ENCODE data around the gene CNOT2.

CNOT2 gene

GRCh38 chr12:70309348-70309747 lies 66.1 kb downstream of the CNOT2 start:
- Histone ChIP-seq H3K27ac (ENCODE audit: low read length) (no peak overlapping the region), H3K27me3 (ENCODE audit: control insufficient read depth, insufficient read depth, low read length) (no peaks in the 10 kb centered on the region), H3K9ac (ENCODE audit: low read length) (no peak overlapping the region), H3K36me3 (ENCODE audit: control insufficient read depth, low read depth, low read length) (peaks cover 5% of the 10 kb centered on the region), H3K4me1 (ENCODE audit: control insufficient read depth, low read depth, low read length) (no peaks in the 10 kb centered on the region), H3K4me3 (ENCODE audit: low read length) (no peak overlapping the region), H3K9me3 (ENCODE audit: control insufficient read depth, low read depth, low read length) (peaks cover 5% of the 10 kb centered on the region)

GRCh38 chr12:70314145-70314544 lies 70.9 kb downstream of the CNOT2 start:
- Histone ChIP-seq H3K9ac (ENCODE audit: low read length) (no peak overlapping the region), H3K4me3 (ENCODE audit: low read length) (no peak overlapping the region), H3K27ac (ENCODE audit: low read length) (no peak overlapping the region), H3K4me1 (ENCODE audit: control insufficient read depth, low read depth, low read length) (no peaks in the 10 kb centered on the region), H3K36me3 (ENCODE audit: control insufficient read depth, low read depth, low read length) (peaks cover 5% of the 10 kb centered on the region), H3K27me3 (ENCODE audit: control insufficient read depth, insufficient read depth, low read length) (no peaks in the 10 kb centered on the region), H3K9me3 (ENCODE audit: control insufficient read depth, low read depth, low read length) (no peaks in the 10 kb centered on the region)

DNA sequence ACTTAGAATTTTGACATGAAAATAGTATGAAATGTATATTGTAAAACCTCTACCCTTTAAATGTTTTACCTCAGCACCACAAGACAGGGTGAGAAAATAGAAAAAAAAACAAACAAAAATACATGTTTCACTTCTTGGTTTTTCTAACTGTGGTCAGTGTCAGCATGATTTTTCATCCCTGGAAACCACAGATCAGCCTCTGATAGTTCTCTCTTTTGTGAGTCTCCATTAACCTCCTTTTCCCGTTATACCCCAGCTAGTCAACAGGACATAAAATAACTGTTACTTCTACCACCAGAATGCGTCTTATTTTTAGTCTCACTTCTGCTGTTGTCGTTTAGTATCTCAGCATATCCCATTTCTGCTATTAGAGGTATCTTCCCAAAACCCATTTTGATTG lies 74.5 kb downstream of the CNOT2 start:
- Histone ChIP-seq H3K27me3 (ENCODE audit: control insufficient read depth, insufficient read depth, low read length) (no peaks in the 10 kb centered on the region), H3K4me3 (ENCODE audit: low read length) (no peak overlapping the region), H3K4me1 (ENCODE audit: control insufficient read depth, low read depth, low read length) (no peaks in the 10 kb centered on the region), H3K9ac (ENCODE audit: low read length) (no peak overlapping the region), H3K9me3 (ENCODE audit: control insufficient read depth, low read depth, low read length) (no peaks in the 10 kb centered on the region), H3K36me3 (ENCODE audit: control insufficient read depth, low read depth, low read length) (peaks cover 5% of the 10 kb centered on the region), H3K27ac (ENCODE audit: low read length) (no peak overlapping the region)

GRCh38 chr12:70319605-70320004 lies 76.4 kb downstream of the CNOT2 start:
- Histone ChIP-seq H3K9ac (ENCODE audit: low read length) (no peak overlapping the region), H3K27me3 (ENCODE audit: control insufficient read depth, insufficient read depth, low read length) (no peaks in the 10 kb centered on the region), H3K4me1 (ENCODE audit: control insufficient read depth, low read depth, low read length) (no peaks in the 10 kb centered on the region), H3K27ac (ENCODE audit: low read length) (no peak overlapping the region), H3K4me3 (ENCODE audit: low read length) (no peak overlapping the region), H3K9me3 (ENCODE audit: control insufficient read depth, low read depth, low read length) (no peaks in the 10 kb centered on the region), H3K36me3 (ENCODE audit: control insufficient read depth, low read depth, low read length) (no peaks in the 10 kb centered on the region)

DNA sequence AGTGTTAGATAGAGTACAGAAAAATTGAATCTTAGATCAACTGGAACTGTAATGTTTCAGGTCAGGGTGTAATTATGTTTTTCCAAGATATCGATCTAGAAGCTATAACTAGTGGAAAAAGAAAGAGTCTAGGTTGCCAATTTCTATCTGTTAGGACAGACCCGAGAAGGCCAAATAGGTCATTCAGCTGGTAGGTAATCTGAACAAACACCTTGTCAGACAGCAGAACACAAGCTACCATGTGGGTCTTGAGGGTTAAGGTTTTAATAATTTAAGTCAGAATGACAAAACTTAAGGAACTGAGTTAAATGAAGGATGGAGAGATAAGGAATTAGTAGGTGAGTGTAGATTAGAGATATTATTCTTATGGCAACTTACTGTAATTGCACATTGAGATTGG lies 78.0 kb downstream of the CNOT2 start:
- no peak overlapping the region for H3K4me3 ChIP-seq (ENCODE audit: low read length)
- no peaks in the 10 kb centered on the region for H3K27me3 ChIP-seq (ENCODE audit: control insufficient read depth, insufficient read depth, low read length)
- no peaks in the 10 kb centered on the region for H3K9me3 ChIP-seq (ENCODE audit: control insufficient read depth, low read depth, low read length)
- no peak overlapping the region for H3K9ac ChIP-seq (ENCODE audit: low read length)
- no peaks in the 10 kb centered on the region for H3K4me1 ChIP-seq (ENCODE audit: control insufficient read depth, low read depth, low read length)
- no peak overlapping the region for H3K27ac ChIP-seq (ENCODE audit: low read length)
- no peaks in the 10 kb centered on the region for H3K36me3 ChIP-seq (ENCODE audit: control insufficient read depth, low read depth, low read length)

GRCh38 chr12:70327541-70327940 lies 84.3 kb downstream of the CNOT2 start:
- no peak overlapping the region for H3K4me3 ChIP-seq (ENCODE audit: low read length)
- H3K4me1 ChIP-seq (ENCODE audit: control insufficient read depth, low read depth, low read length), result peaks cover 9% of the 10 kb centered on the region
- no peak overlapping the region for H3K27ac ChIP-seq (ENCODE audit: low read length)
- H3K36me3 ChIP-seq (ENCODE audit: control insufficient read depth, low read depth, low read length), result no peaks in the 10 kb centered on the region
- no peaks in the 10 kb centered on the region for H3K9me3 ChIP-seq (ENCODE audit: control insufficient read depth, low read depth, low read length)
- H3K9ac ChIP-seq (ENCODE audit: low read length), result no peak overlapping the region
- no peaks in the 10 kb centered on the region for H3K27me3 ChIP-seq (ENCODE audit: control insufficient read depth, insufficient read depth, low read length)

DNA sequence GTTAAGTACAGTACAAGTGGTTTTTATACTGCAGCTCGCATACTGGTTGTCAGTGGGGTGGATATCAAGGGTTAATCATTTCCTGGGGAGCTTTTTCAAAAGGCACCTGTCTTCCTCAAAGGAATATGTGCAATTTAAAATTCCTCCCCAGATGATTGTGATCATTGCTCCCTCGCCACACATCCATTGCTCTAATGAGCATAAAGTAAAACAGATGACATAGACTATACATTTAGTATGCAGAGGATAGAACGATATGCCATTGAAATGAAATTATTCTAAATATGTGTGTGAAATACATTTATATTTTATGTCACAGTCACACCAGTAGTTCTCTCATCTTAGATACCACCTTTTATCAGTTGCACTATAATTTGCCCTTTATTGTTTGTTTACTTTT lies 86.5 kb downstream of the CNOT2 start:
- peaks cover 18% of the 10 kb centered on the region for H3K4me1 ChIP-seq (ENCODE audit: control insufficient read depth, low read depth, low read length)
- H3K36me3 ChIP-seq (ENCODE audit: control insufficient read depth, low read depth, low read length), result no peaks in the 10 kb centered on the region
- no peaks in the 10 kb centered on the region for H3K9me3 ChIP-seq (ENCODE audit: control insufficient read depth, low read depth, low read length)
- no peak overlapping the region for H3K27ac ChIP-seq (ENCODE audit: low read length)
- no peak overlapping the region for H3K9ac ChIP-seq (ENCODE audit: low read length)
- H3K4me3 ChIP-seq (ENCODE audit: low read length), result no peak overlapping the region
- H3K27me3 ChIP-seq (ENCODE audit: control insufficient read depth, insufficient read depth, low read length), result no peaks in the 10 kb centered on the region

GRCh38 chr12:70330158-70330557 lies 86.9 kb downstream of the CNOT2 start:
- H3K27me3 ChIP-seq (ENCODE audit: control insufficient read depth, insufficient read depth, low read length), result no peaks in the 10 kb centered on the region

GRCh38 chr12:70332236-70332635 lies 89.0 kb downstream of the CNOT2 start:
- H3K9ac ChIP-seq (ENCODE audit: low read length), result no peak overlapping the region
- peaks cover 19% of the 10 kb centered on the region for H3K36me3 ChIP-seq (ENCODE audit: control insufficient read depth, low read depth, low read length)
- no peaks in the 10 kb centered on the region for H3K27me3 ChIP-seq (ENCODE audit: control insufficient read depth, insufficient read depth, low read length)
- H3K4me1 ChIP-seq (ENCODE audit: control insufficient read depth, low read depth, low read length), result peaks cover 22% of the 10 kb centered on the region
- H3K4me3 ChIP-seq (ENCODE audit: low read length), result no peak overlapping the region
- no peaks in the 10 kb centered on the region for H3K9me3 ChIP-seq (ENCODE audit: control insufficient read depth, low read depth, low read length)
- H3K27ac ChIP-seq (ENCODE audit: low read length), result no peak overlapping the region

More at GRCh38 chr12:70330158-70330557, 86.9 kb downstream of the CNOT2 start:
- Histone ChIP-seq H3K9me3 (ENCODE audit: control insufficient read depth, low read depth, low read length) (no peaks in the 10 kb centered on the region), H3K27ac (ENCODE audit: low read length) (no peak overlapping the region), H3K9ac (ENCODE audit: low read length) (no peak overlapping the region), H3K4me3 (ENCODE audit: low read length) (no peak overlapping the region), H3K36me3 (ENCODE audit: control insufficient read depth, low read depth, low read length) (peaks cover 1% of the 10 kb centered on the region), H3K4me1 (ENCODE audit: control insufficient read depth, low read depth, low read length) (peaks cover 22% of the 10 kb centered on the region)

GRCh38 chr12:70334742-70335141 lies 91.5 kb downstream of the CNOT2 start:
- Histone ChIP-seq H3K4me3 (ENCODE audit: low read length) (no peak overlapping the region), H3K27me3 (ENCODE audit: control insufficient read depth, insufficient read depth, low read length) (no peaks in the 10 kb centered on the region), H3K36me3 (ENCODE audit: control insufficient read depth, low read depth, low read length) (peaks cover 42% of the 10 kb centered on the region), H3K9ac (ENCODE audit: low read length) (no peak overlapping the region), H3K27ac (ENCODE audit: low read length) (no peak overlapping the region), H3K9me3 (ENCODE audit: control insufficient read depth, low read depth, low read length) (no peaks in the 10 kb centered on the region), H3K4me1 (ENCODE audit: control insufficient read depth, low read depth, low read length) (peaks cover 15% of the 10 kb centered on the region)

DNA sequence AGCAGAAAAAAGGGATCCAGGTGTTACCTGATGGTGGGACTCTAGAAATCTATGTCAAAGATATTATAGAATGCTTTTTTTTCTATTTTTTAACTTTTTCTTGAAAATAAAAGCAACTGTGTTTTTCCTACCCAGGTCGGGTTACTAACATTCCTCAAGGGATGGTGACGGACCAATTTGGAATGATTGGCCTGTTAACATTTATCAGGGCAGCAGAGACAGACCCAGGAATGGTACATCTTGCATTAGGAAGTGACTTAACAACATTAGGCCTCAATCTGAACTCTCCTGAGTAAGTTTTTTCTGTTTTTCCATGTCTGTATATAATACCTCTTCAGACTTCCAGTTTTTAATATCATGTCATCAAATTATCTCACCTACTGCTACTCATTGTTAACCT lies 95.3 kb downstream of the CNOT2 start:
- no peaks in the 10 kb centered on the region for H3K27me3 ChIP-seq (ENCODE audit: control insufficient read depth, insufficient read depth, low read length)
- peaks cover 73% of the 10 kb centered on the region for H3K36me3 ChIP-seq (ENCODE audit: control insufficient read depth, low read depth, low read length)
- no peak overlapping the region for H3K4me3 ChIP-seq (ENCODE audit: low read length)
- no peak overlapping the region for H3K9ac ChIP-seq (ENCODE audit: low read length)
- no peak overlapping the region for H3K27ac ChIP-seq (ENCODE audit: low read length)
- no peaks in the 10 kb centered on the region for H3K9me3 ChIP-seq (ENCODE audit: control insufficient read depth, low read depth, low read length)
- peaks cover 8% of the 10 kb centered on the region for H3K4me1 ChIP-seq (ENCODE audit: control insufficient read depth, low read depth, low read length)

DNA sequence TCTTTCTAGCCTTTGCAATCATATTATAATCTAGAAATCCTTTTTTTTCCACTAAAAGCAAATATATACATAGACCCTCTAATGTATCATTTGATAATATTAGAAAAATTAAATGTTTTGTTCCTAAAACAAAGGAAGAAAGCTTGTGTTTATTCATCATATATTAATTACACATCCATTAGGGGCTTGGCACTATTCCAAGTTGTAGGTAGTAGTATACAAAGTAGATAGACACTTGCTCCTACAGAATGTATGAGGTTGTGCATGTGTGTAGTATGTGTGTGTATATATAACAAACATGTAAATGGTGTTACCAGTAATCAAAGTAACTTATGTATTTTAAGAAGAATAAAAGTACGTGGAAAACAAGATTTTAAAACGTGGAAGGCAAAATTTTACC lies 107.8 kb downstream of the CNOT2 start:
- no peak overlapping the region for H3K4me3 ChIP-seq (ENCODE audit: low read length)
- H3K9ac ChIP-seq (ENCODE audit: low read length), result no peak overlapping the region
- H3K9me3 ChIP-seq (ENCODE audit: control insufficient read depth, low read depth, low read length), result no peaks in the 10 kb centered on the region
- no peaks in the 10 kb centered on the region for H3K27me3 ChIP-seq (ENCODE audit: control insufficient read depth, insufficient read depth, low read length)
- H3K36me3 ChIP-seq (ENCODE audit: control insufficient read depth, low read depth, low read length), result peaks cover 28% of the 10 kb centered on the region
- H3K27ac ChIP-seq (ENCODE audit: low read length), result no peak overlapping the region
- H3K4me1 ChIP-seq (ENCODE audit: control insufficient read depth, low read depth, low read length), result no peaks in the 10 kb centered on the region

All from iPS-18a (cell line).